Right lobe of liver (tissue), 4 donors: Measurements from ENCODE around the gene AGAP2.

Source experiments
- CTCF ChIP-seq, 4 donors: fragments of 200-600 bp in 3 of 4; fragments of 450-650 bp in 1 of 4; IDR thresholded peaks; one replicate each; pipeline versions ENCODE4 v1.5.1 to v1.8.0; 2016 to 2022; ENCODE audit warnings: antibody characterized with exemption in 4 of 4, mild to moderate bottlenecking in 2 of 4
- POLR2A ChIP-seq: fragments of 450-650 bp; IDR thresholded peaks from one replicate; pipeline ENCODE4 v1.6.1; 2017; ENCODE audit warnings: antibody characterized with exemption, mild to moderate bottlenecking
- donor health status: DM: no; HTN: no; CAD: no.
- donor health status: DM: no; HTN: no; CAD: no.
- donor health status: DM: no; HTN: yes; CAD: no.

GRCh38 chr12:57717131-57717530 lies 21.4 kb downstream of the AGAP2 start:
- TF ChIP-seq CTCF (IDR thresholded peaks at IDR 0.05), result no peak
- TF ChIP-seq POLR2A, result no peak
